ENCODE data around the gene NR4A2. TPM values are rescaled to one million over a fixed set of nuclear protein-coding genes. Genes with fewer than 3 reads are reported as not detected.

The NR4A2 gene
- total RNA-seq, 6 experiments from 2014 or later: 1.8 to 7.5 (median 5.8) TPM

- no peak overlapping the region for H3K27ac Mint-ChIP-seq
Observed at GRCh38 chr2:156327835-156328695, 4.5 kb downstream of the NR4A2 start.

GRCh38 chr2:156326526-156327095 lies 5.9 kb downstream of the NR4A2 start:
- H3K27me3 Mint-ChIP-seq (ENCODE audit: insufficient read depth): peaks cover 30% of the 10 kb centered on the region
- H3K4me1 Mint-ChIP-seq (ENCODE audit: low read depth): peaks cover 36% of the 10 kb centered on the region
- H3K4me3 Mint-ChIP-seq: no peak overlapping the region
- H3K27ac Mint-ChIP-seq: no peak overlapping the region
- no peak for DNase-seq
- peaks cover 32% of the 10 kb centered on the region for H3K36me3 Mint-ChIP-seq (ENCODE audit: low read depth)
- H3K9me3 Mint-ChIP-seq: no peaks in the 10 kb centered on the region
- no peak for TF ChIP-seq CTCF (IDR thresholded peaks at IDR 0.05)

More at GRCh38 chr2:156327835-156328695, 4.5 kb downstream of the NR4A2 start:
- peaks cover 26% of the 10 kb centered on the region for H3K27me3 Mint-ChIP-seq (ENCODE audit: insufficient read depth)
- TF ChIP-seq CTCF (IDR thresholded peaks at IDR 0.05): no peak
- H3K9me3 Mint-ChIP-seq: no peaks in the 10 kb centered on the region
- H3K36me3 Mint-ChIP-seq (ENCODE audit: low read depth): peaks cover 20% of the 10 kb centered on the region
- H3K4me1 Mint-ChIP-seq (ENCODE audit: low read depth): peaks cover 27% of the 10 kb centered on the region
- H3K4me3 Mint-ChIP-seq: no peak overlapping the region
- no peak for DNase-seq

DNA sequence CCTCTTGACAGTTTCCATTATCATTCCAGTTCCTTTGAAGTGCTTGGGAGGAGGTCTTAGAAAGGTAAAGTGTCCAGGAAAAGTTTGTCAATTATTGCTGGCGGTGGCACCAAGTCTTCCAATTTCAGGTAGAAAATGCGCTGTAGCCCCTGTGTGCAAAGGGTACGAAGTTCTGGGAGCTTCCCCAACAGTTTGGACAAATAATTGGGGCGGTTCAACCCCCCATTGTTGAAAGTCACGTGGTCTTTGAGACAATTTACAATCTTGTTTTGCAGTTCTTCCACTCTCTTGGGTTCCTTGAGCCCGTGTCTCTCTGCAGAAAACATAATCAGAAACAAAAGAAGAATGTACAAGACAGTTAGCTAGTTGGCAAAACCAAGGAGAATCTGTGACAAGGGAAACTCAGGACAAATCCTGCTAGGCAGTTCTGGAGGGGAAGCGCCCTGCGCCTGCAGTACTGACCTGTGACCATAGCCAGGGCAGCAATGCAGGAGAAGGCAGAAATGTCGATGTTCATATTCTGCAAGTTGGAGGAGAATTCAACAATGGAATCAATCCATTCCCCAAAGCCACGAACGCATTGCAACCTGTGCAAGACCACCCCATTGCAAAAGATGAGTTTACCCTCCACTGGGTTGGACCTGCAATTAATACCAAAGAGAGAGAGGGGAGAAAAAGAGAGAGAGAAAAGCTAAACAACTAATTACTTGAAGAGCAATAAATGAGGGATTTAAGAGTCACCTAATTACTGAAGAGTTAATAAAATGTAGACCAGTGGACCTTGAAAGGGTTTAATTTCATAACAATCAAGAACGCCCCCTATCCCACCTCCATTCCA lies 6.6 kb downstream of the NR4A2 start:
- no peaks in the 10 kb centered on the region for H3K9me3 Mint-ChIP-seq
- no peak overlapping the region for H3K4me3 Mint-ChIP-seq
- no peak overlapping the region for H3K27ac Mint-ChIP-seq
- H3K4me1 Mint-ChIP-seq (ENCODE audit: low read depth): peaks cover 36% of the 10 kb centered on the region
- no peak for DNase-seq
- TF ChIP-seq CTCF (IDR thresholded peaks at IDR 0.05): no peak
- peaks cover 35% of the 10 kb centered on the region for H3K36me3 Mint-ChIP-seq (ENCODE audit: low read depth)
- peaks cover 35% of the 10 kb centered on the region for H3K27me3 Mint-ChIP-seq (ENCODE audit: insufficient read depth)

GRCh38 chr2:156323754-156324153 lies 8.8 kb downstream of the NR4A2 start:
- H3K27me3 Mint-ChIP-seq (ENCODE audit: insufficient read depth): peaks cover 47% of the 10 kb centered on the region
- H3K4me3 Mint-ChIP-seq: 0 out of 2 replicates have a peak overlapping the region, but pooled peaks have one; percentile 83
- peaks cover 27% of the 10 kb centered on the region for H3K36me3 Mint-ChIP-seq (ENCODE audit: low read depth)
- DNase-seq: no peak
- peaks cover 37% of the 10 kb centered on the region for H3K4me1 Mint-ChIP-seq (ENCODE audit: low read depth)
- no peak for TF ChIP-seq CTCF (IDR thresholded peaks at IDR 0.05)
- H3K9me3 Mint-ChIP-seq: no peaks in the 10 kb centered on the region
- H3K27ac Mint-ChIP-seq: no peak overlapping the region

DNA sequence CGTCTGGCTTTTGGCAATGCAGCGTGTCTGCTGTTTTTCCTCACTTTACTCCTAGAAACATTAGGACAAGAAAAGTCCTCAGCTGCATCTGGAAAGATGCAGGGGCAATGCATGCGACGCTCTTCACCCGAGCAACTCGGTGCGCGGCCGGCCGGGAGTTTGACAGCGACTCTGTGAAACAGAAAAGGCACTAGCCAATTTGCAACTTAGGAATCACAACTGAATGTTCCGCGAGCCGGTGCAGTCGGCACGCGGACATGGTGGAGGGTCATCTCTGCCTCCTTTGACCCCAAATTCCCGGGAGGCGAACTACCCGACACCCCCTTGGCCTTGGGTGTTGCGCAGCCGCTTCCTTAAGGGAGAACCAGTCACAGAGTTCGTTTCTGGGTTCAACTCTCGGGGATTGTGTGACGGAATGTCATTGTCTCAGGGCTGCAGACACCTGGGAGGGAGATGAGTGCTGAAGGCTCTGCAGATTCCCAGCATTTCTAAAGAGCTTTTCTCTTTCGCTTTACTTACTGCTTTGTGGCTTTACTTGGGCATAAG lies 9.8 kb downstream of the NR4A2 start:
- H3K27ac Mint-ChIP-seq: no peak overlapping the region
- peak overlapping the region; percentile 83 for H3K4me3 Mint-ChIP-seq
- peaks cover 47% of the 10 kb centered on the region for H3K27me3 Mint-ChIP-seq (ENCODE audit: insufficient read depth)
- peaks cover 21% of the 10 kb centered on the region for H3K36me3 Mint-ChIP-seq (ENCODE audit: low read depth)
- peaks cover 37% of the 10 kb centered on the region for H3K4me1 Mint-ChIP-seq (ENCODE audit: low read depth)
- no peak for DNase-seq
- no peaks in the 10 kb centered on the region for H3K9me3 Mint-ChIP-seq
- TF ChIP-seq CTCF (IDR thresholded peaks at IDR 0.05): no peak
